Stimulated activated CD4-positive, alpha-beta T cell treated with anti-CD3 and anti-CD28 coated beads, Interleukin-4, amount 100 ng/mL, for 48 hours (primary cell): Measurements from ENCODE around the gene CFAP97.
A peak's percentile ranks its signal among the peaks of the same experiment; 100 is the strongest.
"Not testable (repeated sequence)": the region's sequence is repeated elsewhere in the genome, so short reads cannot be mapped to it uniquely, and the experiment has no call there.

Source experiments
- DNase-seq, 2 donors: peaks; one replicate each; pipeline ENCODE4 v3.0.0-alpha.2; 2020; ENCODE audit warnings: low read depth in 2 of 2

CFAP97 gene

DNA sequence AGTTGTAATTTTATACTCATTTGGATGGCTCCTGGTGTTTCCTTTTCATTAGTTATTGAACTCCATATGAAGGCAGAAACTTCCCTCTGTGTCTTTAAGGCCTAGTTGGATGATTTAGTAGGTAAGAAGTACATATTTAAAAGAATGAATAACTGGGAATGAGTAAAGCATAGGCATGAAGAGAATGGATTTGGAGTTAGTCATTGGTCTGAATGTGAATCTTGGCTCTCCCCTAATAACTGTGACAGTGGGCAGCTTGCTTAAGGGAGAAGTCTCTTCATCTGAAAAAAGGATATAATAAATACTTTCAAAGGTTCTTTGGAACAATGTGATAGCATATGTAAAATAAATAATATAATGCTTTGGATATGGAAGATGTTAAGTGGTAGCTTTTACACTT is 18.8 kb upstream of the CFAP97 start:
- DNase-seq, result no peak

DNA sequence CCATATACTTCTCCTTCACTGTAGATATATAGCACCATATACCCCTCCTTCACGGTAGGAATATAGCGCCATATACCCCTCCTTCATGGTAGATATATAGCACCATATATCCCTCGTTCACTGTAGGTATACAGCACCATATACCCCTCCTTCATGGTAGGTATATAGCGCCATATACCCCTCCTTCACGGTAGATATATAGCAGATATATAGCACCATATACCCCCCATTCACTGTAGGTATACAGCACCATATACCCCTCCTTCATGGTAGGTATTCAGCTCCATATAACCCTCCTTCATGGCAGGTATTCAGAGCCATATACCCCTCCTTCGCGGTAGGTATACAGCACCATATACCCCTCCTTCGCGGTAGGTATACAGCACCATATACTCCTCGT is 18.1 kb upstream of the CFAP97 start:
- DNase-seq, result no peak

- DNase-seq, result no peak
These were observed 17.7 kb upstream of the CFAP97 start for GRCh38 chr4:185221491-185221890.

- no peak for DNase-seq
These were observed 15.9 kb upstream of the CFAP97 start for GRCh38 chr4:185219551-185220344.

GRCh38 chr4:185218312-185218711 is 14.5 kb upstream of the CFAP97 start:
- DNase-seq, result no peak

GRCh38 chr4:185217408-185217975 is 13.7 kb upstream of the CFAP97 start:
- no peak for DNase-seq

DNA sequence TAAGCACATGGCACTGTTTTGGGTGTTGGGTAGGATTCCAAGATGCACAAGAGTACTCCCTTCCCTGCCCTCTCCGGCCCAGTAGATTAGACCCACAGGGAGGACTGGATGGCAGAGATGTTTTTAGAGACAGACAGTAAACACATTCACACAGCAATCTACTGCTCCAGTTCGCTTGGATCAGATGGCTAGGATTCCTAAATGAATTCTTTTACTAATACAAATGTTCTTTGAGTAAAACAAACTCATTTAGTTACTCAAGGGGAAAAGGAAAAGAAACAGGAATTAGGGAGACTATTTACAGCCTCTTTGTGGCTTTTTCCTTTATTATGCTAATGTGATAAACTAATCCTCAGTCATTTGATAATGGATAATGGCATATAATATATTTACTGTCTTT is 11.5 kb upstream of the CFAP97 start:
- DNase-seq, result no peak

GRCh38 chr4:185213877-185214276 is 10.1 kb upstream of the CFAP97 start:
- DNase-seq, result no peak

- no peak for DNase-seq
These were observed 8.8 kb upstream of the CFAP97 start for GRCh38 chr4:185212581-185212980.

DNA sequence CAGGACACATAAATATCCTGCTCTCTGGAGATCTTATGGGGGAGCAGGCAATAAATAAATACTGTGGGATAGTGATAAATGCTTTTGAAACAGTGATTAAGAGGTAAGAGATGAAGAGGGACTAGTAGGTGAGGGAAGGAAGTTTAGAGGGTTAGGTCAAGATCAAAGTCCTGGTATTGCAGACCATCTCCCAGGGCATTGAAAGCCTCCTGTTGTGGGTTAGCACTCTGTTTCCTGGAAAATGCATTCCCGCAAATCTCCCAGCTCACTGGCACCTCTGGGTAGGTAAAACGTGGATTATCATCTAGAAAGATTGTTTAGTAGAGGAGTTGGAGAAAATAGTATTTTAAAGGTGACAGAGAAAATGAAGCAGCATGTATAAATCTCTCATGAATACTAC is 7.8 kb upstream of the CFAP97 start:
- DNase-seq, result no peak

DNA sequence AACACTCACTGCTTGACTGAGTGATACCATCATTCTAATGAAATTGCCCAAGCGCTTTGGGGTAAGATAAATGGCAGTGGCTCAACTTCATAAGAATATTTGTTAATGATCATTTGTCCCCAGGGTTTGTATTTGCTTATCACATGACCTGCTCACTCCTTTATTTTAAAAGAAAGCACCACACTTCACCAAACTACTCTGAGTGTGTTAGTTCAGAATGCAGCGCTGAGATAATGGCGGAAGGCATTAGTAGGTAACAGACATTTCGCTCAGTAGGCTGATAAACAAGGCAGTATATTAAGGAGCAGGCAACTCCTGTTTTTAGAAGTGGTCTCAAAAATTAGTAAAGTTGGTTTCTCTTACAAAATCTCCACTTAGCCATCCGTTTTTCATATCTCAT is 7.2 kb upstream of the CFAP97 start:
- DNase-seq, result no peak

DNA sequence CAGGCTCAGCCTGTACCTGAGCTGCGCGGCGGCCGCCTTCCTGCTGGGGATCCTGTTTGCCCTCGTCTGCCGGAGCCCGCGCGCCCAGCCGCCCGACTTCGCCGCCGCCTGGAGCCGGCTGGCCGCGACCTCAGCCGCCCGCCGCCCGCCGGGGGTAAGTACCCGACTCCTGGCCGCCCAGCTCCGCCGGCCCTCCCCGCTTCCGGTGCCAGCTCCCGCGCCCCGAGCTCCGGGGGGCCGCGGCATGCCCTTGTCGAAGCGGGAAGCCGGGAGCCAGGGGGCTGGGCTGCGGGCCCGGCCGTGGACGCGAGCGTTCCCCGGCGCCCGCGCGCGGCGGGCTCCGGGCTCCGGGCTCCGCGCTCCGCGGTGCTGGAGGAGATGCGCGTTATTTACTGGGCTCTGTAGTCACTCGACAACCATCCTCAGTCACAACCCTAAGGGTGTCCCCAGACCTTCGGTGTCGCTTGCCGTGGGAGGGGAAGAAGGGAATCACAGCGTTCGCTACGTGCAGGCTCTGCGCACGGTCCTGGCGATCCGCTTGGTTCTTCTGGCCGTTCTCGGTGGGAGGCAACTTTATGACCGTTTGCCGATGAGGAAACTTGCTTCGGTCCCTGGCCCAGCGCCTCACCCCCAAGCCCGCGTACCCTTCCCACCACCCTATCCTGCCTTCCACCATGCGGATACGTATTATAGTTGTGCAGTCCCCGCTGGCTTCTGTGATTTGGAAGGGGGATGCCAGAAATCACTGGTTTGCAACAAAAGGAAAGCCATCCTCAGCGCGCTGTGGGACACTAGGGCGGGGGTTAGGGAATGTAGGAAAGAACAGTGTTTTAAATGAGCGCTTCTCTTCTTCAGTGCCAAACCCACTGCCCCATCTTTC is 6.5 kb upstream of the CFAP97 start:
- peak; percentile 26 to 36 for DNase-seq

- not testable (repeated sequence) for DNase-seq
These were observed 6.0 kb upstream of the CFAP97 start for GRCh38 chr4:185209852-185210101.

DNA sequence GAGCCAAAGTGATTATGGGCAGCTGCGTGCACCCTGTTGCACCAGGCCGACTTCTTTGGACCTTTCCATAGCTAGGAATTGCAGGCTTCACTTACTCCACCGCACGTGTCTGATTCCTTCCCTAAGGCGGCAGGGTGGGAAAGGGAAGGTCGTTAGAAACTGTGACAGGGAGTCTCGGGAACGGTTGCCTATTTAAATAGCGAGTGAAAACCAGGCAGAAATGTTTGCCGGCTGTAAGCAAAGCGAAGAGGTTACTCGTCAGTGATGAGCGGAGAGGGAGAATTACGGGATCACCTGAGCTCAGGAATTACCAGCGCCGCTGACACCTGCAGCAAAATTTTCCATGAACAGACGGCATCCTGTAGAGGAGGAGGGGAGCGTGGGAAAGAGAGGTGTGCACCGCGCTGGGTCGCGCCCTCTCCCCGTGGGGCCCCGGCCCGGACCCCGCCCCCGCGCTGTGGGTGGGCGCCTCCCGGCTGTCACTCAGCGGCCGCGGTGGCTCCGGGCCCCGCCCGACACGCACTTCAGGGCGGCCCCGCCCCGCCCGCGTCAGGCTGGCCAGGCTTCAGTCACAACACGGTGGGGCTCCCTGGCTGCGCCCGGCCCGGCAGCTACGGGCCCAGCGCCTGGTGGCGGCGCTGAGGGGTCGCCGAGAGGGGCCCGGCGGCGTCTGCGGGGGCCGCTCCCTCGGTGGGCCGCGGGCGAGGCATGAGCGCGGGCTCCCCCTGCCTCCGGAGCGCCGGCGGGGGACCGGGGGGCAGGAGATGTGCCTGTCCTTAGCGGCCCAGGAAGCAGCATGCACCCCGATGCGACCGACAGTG is 5.4 kb upstream of the CFAP97 start, which contains the start of gene SNX25:
Gene SNX25, plus strand, starts transcription at position 568 of the 821 bp plus-strand sequence. Its CDS starts 229 bp downstream, at position 797.
- peak; percentile 80 to 87 for DNase-seq

GRCh38 chr4:185207466-185207865 is 3.7 kb upstream of the CFAP97 start:
- DNase-seq, result no peak

DNA sequence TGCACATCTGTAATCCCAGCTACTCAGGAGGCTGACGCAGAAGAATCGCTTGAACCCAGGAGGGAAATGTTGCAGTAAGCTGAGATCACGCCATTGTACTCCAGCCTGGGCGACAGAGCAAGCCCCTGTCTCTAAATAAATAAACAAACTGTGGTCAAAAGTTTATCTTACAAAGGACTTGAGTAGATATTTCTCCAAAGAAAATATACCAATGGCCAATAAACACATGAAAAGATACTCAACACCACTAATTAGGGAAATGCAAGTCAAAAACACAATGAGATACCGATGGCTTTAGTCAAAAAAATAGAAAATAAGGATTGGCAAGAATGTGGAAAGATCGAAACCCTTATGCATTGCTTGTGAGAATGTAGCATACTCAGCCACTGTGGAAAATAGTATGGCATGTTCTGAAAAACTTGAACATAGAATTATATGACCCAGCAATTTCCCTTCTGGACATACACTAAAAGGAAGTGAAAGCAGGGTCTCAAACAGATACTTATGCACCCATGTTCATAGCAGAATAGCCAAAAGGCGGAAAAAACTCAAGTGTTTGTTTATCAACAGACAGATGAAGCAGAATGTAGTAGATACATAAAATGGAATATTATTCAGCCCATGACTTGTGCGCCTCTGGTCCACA is 2.0 kb upstream of the CFAP97 start:
- DNase-seq, result no peak

GRCh38 chr4:185205073-185205472 is 1.3 kb upstream of the CFAP97 start:
- not testable (repeated sequence) for DNase-seq

DNA sequence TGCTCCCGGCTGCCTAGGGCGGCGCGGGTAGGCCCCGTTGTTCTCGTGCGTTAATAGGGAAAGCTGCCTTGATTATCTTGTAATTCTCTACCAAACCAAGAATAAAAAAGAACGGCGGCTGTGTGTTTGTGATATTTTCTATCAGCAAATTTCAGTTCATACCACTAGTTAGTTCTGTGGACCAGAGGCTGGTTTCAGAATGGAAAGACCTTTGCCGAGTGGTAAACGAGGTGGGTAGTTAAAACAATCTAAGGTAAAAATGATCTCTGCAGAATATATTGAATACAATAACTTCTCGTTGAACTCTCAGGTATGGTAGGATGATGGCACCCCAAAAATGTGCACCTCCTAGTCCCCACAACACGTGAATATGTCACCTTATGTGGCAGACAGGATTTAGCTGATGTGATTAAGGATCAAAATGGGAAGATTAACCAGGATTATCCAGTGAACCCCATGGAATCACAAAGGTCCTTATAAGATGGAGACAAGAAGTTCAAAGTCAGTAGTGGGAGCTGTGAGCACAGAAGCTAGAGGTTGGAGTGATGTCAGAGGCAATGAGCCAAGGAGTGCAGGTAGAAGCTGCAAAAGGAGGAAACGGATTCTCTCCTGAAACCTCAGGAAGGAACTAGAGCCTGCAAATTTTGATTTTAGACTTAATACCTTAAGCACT is 574 bp upstream of the CFAP97 start:
- no peak for DNase-seq

GRCh38 chr4:185202984-185203485 is 765 bp downstream of the CFAP97 start:
- no peak for DNase-seq
